Neural crest cell (in vitro differentiated cells): ENCODE data around the gene OR7C2. TPM values are rescaled to one million over a fixed set of nuclear protein-coding genes. Genes with fewer than 3 reads are reported as not detected.

Experiments
- DNase-seq: peaks from one replicate; pipeline ENCODE4 v3.0.0; 2021; ENCODE audit warnings: low read depth, mixed read lengths, low spot score
- H3K27ac Mint-ChIP-seq: one replicate; pipeline ENCODE4 v1.8.0; 2021; ENCODE audit warnings: mild to moderate bottlenecking, mixed read lengths; ENCODE audit not compliant: unreplicated experiment
- H3K27me3 Mint-ChIP-seq: 2 replicates; pipeline ENCODE4 v1.8.0; 2021; ENCODE audit warnings: low read depth, mild to moderate bottlenecking, mixed read lengths
- H3K36me3 Mint-ChIP-seq: 2 replicates; pipeline ENCODE4 v1.8.0; 2021; ENCODE audit warnings: low read depth, mild to moderate bottlenecking, mixed read lengths
- H3K4me1 Mint-ChIP-seq: 2 replicates; pipeline ENCODE4 v1.8.0; 2021; ENCODE audit warnings: mixed read lengths
- H3K4me3 Mint-ChIP-seq: one replicate; pipeline ENCODE4 v1.8.0; 2021; ENCODE audit warnings: mild to moderate bottlenecking, mixed read lengths
- H3K9me3 Mint-ChIP-seq: 2 replicates; pipeline ENCODE4 v1.8.0; 2021; ENCODE audit warnings: mixed read lengths
- total RNA-seq: library from RNA; stranded (reverse); gene quantifications from 2 replicates; pipeline ENCODE4 v1.2.1, GENCODE V29; 2021
- TF ChIP-seq, protein P1 (sequence below): fragments of 200-600 bp; sonication (generic); conservative IDR thresholded peaks from 2 replicates; pipeline ENCODE4 v1.5.0; 2021; ENCODE audit warnings: antibody characterized with exemption, mild to moderate bottlenecking

Gene OR7C2
- total RNA-seq, 1 donor from 2014 or later: not detected

DNA sequence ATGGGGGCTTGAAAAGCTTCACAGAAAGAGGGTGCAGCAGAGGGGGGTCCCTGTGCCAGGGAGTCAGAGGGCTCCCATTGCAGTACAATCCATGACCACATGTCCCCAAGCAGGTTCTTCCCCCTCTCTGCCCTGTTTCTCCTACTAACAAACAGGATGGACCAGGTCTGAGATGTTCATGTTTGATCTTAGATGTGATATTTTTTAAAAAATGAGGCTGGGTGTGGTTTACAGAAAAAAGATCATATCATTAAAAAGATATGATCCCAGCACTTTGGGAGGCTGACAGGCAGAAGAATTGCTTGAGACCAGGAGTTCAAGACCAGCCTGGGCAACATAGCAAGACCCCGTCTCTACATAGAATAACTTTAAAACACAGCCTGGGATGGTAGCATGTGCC is 9.1 kb downstream of the OR7C2 start:
- Mint-ChIP-seq H3K9me3 (peaks cover 2% of the 10 kb centered on the region), H3K36me3 (no peaks in the 10 kb centered on the region), H3K4me1 (no peaks in the 10 kb centered on the region), H3K27me3 (peaks cover 12% of the 10 kb centered on the region), H3K4me3 (no peak overlapping the region), H3K27ac (no peak overlapping the region)
- DNase-seq: no peak
- TF ChIP-seq, protein P1, sequence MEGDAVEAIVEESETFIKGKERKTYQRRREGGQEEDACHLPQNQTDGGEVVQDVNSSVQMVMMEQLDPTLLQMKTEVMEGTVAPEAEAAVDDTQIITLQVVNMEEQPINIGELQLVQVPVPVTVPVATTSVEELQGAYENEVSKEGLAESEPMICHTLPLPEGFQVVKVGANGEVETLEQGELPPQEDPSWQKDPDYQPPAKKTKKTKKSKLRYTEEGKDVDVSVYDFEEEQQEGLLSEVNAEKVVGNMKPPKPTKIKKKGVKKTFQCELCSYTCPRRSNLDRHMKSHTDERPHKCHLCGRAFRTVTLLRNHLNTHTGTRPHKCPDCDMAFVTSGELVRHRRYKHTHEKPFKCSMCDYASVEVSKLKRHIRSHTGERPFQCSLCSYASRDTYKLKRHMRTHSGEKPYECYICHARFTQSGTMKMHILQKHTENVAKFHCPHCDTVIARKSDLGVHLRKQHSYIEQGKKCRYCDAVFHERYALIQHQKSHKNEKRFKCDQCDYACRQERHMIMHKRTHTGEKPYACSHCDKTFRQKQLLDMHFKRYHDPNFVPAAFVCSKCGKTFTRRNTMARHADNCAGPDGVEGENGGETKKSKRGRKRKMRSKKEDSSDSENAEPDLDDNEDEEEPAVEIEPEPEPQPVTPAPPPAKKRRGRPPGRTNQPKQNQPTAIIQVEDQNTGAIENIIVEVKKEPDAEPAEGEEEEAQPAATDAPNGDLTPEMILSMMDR: no peak

GRCh38 chr19:14952767-14953166 is 11.5 kb downstream of the OR7C2 start:
- Mint-ChIP-seq H3K4me1 (no peaks in the 10 kb centered on the region), H3K9me3 (peaks cover 8% of the 10 kb centered on the region), H3K27me3 (peaks cover 8% of the 10 kb centered on the region), H3K36me3 (peaks cover 4% of the 10 kb centered on the region), H3K4me3 (no peak overlapping the region), H3K27ac (no peak overlapping the region)
- TF ChIP-seq, protein P1: no peak
- DNase-seq: no peak

GRCh38 chr19:14954071-14954655 is 12.9 kb downstream of the OR7C2 start:
- DNase-seq: no peak
- H3K27ac Mint-ChIP-seq: no peak overlapping the region
- H3K4me1 Mint-ChIP-seq: no peaks in the 10 kb centered on the region
- H3K4me3 Mint-ChIP-seq: no peak overlapping the region
- peaks cover 8% of the 10 kb centered on the region for H3K27me3 Mint-ChIP-seq
- H3K9me3 Mint-ChIP-seq: peaks cover 8% of the 10 kb centered on the region
- TF ChIP-seq, protein P1: no peak
- peaks cover 4% of the 10 kb centered on the region for H3K36me3 Mint-ChIP-seq

GRCh38 chr19:14957464-14957863 is 16.2 kb downstream of the OR7C2 start:
- peaks cover 13% of the 10 kb centered on the region for H3K36me3 Mint-ChIP-seq
- peaks cover 15% of the 10 kb centered on the region for H3K9me3 Mint-ChIP-seq
- DNase-seq: no peak
- H3K27me3 Mint-ChIP-seq: peaks cover 5% of the 10 kb centered on the region
- TF ChIP-seq, protein P1: no peak
- no peak overlapping the region for H3K27ac Mint-ChIP-seq
- no peak overlapping the region for H3K4me3 Mint-ChIP-seq
- no peaks in the 10 kb centered on the region for H3K4me1 Mint-ChIP-seq

GRCh38 chr19:14959263-14959662 is 18.0 kb downstream of the OR7C2 start:
- Mint-ChIP-seq H3K4me3 (no peak overlapping the region), H3K4me1 (no peaks in the 10 kb centered on the region), H3K27ac (no peak overlapping the region), H3K27me3 (peaks cover 3% of the 10 kb centered on the region), H3K9me3 (peaks cover 19% of the 10 kb centered on the region), H3K36me3 (peaks cover 20% of the 10 kb centered on the region)
- no peak for DNase-seq
- TF ChIP-seq, protein P1: no peak
